ENCODE data around the gene PFDN6. TPM values are rescaled to one million over a fixed set of nuclear protein-coding genes. Genes with fewer than 3 reads are reported as not detected.
A peak's percentile ranks its signal among the peaks of the same experiment; 100 is the strongest.

Gene PFDN6
- total and polyA plus RNA-seq, 9 of the 15 experiments (the other 6 are each of a cell fraction or from before 2014, with no cell fraction given) = 6.8 to 475 (median 216) TPM

DNA sequence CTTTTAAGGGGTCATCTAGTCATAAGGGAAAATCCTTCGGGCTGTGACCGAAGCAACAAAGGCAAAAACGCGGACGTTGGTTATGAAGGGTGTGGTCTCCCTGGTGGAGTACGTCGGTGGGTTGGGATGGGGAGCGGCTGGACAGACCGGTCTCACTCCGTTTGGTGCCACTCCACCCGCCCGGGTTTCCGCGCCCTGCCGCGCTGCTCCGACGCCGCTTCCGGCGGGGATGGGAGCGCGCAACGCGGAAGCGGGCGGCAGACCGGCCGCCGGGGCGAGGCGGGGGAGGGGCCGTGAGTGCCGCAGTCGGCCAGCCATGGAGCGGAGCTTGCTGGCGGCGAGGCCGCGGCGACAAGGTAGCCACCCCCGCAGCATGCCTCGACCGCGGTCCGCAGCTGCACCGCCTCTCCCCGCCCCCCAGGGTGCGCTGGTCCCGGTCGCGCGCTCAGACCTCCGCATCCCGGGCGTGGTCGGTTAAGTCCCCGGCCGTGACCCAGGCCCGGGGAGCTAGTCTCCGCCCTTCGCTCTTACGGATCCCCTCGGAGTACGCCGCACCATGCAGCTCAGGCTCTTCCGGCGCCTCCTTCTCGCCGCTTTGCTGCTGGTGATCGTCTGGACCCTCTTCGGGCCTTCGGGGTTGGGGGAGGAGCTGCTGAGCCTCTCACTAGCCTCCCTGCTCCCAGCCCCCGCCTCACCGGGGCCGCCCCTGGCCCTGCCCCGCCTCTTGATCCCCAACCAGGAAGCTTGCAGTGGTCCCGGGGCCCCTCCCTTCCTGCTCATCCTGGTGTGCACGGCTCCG is 12.3 kb upstream of the PFDN6 start, which contains the start of gene B3GALT4 (continued):
- TF ChIP-seq, protein P1, sequence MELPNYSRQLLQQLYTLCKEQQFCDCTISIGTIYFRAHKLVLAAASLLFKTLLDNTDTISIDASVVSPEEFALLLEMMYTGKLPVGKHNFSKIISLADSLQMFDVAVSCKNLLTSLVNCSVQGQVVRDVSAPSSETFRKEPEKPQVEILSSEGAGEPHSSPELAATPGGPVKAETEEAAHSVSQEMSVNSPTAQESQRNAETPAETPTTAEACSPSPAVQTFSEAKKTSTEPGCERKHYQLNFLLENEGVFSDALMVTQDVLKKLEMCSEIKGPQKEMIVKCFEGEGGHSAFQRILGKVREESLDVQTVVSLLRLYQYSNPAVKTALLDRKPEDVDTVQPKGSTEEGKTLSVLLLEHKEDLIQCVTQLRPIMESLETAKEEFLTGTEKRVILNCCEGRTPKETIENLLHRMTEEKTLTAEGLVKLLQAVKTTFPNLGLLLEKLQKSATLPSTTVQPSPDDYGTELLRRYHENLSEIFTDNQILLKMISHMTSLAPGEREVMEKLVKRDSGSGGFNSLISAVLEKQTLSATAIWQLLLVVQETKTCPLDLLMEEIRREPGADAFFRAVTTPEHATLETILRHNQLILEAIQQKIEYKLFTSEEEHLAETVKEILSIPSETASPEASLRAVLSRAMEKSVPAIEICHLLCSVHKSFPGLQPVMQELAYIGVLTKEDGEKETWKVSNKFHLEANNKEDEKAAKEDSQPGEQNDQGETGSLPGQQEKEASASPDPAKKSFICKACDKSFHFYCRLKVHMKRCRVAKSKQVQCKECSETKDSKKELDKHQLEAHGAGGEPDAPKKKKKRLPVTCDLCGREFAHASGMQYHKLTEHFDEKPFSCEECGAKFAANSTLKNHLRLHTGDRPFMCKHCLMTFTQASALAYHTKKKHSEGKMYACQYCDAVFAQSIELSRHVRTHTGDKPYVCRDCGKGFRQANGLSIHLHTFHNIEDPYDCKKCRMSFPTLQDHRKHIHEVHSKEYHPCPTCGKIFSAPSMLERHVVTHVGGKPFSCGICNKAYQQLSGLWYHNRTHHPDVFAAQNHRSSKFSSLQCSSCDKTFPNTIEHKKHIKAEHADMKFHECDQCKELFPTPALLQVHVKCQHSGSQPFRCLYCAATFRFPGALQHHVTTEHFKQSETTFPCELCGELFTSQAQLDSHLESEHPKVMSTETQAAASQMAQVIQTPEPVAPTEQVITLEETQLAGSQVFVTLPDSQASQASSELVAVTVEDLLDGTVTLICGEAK (IDR thresholded peaks at IDR 0.05) = peak; percentile 87
- TF ChIP-seq, protein P1 (CRISPR knock-in tag; IDR thresholded peaks at IDR 0.05) = no peak
- no peak for TF ChIP-seq HIVEP1 (CRISPR knock-in tag; IDR thresholded peaks at IDR 0.05)
- no peak for TF ChIP-seq NFE2L1 (tag; IDR thresholded peaks at IDR 0.05; ENCODE audit: borderline replicate concordance, low read depth)
- TF ChIP-seq, protein P2, sequence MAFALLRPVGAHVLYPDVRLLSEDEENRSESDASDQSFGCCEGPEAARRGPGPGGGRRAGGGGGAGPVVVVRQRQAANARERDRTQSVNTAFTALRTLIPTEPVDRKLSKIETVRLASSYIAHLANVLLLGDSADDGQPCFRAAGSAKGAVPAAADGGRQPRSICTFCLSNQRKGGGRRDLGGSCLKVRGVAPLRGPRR (CRISPR knock-in tag; IDR thresholded peaks at IDR 0.05) = no peak
- TF ChIP-seq, protein P3, sequence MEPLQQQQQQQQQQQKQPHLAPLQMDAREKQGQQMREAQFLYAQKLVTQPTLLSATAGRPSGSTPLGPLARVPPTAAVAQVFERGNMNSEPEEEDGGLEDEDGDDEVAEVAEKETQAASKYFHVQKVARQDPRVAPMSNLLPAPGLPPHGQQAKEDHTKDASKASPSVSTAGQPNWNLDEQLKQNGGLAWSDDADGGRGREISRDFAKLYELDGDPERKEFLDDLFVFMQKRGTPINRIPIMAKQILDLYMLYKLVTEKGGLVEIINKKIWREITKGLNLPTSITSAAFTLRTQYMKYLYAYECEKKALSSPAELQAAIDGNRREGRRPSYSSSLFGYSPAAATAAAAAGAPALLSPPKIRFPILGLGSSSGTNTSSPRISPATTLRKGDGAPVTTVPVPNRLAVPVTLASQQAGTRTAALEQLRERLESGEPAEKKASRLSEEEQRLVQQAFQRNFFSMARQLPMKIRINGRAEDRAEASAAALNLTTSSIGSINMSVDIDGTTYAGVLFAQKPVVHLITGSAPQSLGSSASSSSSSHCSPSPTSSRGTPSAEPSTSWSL (CRISPR knock-in tag; IDR thresholded peaks at IDR 0.05; ENCODE audit: borderline replicate concordance) = no peak
- TF ChIP-seq, protein P4, sequence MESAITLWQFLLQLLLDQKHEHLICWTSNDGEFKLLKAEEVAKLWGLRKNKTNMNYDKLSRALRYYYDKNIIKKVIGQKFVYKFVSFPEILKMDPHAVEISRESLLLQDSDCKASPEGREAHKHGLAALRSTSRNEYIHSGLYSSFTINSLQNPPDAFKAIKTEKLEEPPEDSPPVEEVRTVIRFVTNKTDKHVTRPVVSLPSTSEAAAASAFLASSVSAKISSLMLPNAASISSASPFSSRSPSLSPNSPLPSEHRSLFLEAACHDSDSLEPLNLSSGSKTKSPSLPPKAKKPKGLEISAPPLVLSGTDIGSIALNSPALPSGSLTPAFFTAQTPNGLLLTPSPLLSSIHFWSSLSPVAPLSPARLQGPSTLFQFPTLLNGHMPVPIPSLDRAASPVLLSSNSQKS (CRISPR knock-in tag; IDR thresholded peaks at IDR 0.05) = peak; percentile 72; the same call in 1 of the 2 replicates
- TF ChIP-seq, protein P5, sequence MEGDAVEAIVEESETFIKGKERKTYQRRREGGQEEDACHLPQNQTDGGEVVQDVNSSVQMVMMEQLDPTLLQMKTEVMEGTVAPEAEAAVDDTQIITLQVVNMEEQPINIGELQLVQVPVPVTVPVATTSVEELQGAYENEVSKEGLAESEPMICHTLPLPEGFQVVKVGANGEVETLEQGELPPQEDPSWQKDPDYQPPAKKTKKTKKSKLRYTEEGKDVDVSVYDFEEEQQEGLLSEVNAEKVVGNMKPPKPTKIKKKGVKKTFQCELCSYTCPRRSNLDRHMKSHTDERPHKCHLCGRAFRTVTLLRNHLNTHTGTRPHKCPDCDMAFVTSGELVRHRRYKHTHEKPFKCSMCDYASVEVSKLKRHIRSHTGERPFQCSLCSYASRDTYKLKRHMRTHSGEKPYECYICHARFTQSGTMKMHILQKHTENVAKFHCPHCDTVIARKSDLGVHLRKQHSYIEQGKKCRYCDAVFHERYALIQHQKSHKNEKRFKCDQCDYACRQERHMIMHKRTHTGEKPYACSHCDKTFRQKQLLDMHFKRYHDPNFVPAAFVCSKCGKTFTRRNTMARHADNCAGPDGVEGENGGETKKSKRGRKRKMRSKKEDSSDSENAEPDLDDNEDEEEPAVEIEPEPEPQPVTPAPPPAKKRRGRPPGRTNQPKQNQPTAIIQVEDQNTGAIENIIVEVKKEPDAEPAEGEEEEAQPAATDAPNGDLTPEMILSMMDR (IDR thresholded peaks at IDR 0.05 in 2 of 3, conservative IDR thresholded peaks at IDR 0.05 in 1 of 3; ENCODE audit: insufficient read depth in 2 of 3, low read depth in 1 of 3, low read length in 3 of 3) = peak; percentile 77 to 92 (median 85)
- no peak for TF ChIP-seq ZNF589 (CRISPR knock-in tag; IDR thresholded peaks at IDR 0.05; ENCODE audit: low read depth)
- TF ChIP-seq, protein P6, sequence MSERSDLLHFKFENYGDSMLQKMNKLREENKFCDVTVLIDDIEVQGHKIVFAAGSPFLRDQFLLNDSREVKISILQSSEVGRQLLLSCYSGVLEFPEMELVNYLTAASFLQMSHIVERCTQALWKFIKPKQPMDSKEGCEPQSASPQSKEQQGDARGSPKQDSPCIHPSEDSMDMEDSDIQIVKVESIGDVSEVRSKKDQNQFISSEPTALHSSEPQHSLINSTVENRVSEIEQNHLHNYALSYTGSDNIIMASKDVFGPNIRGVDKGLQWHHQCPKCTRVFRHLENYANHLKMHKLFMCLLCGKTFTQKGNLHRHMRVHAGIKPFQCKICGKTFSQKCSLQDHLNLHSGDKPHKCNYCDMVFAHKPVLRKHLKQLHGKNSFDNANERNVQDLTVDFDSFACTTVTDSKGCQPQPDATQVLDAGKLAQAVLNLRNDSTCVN (CRISPR knock-in tag; IDR thresholded peaks at IDR 0.05) = peak; percentile 81; the same call in 1 of the 2 replicates

Data from K562 (cell line).